ENCODE results near the gene UBAC2. TPM values are rescaled to one million over a fixed set of nuclear protein-coding genes. Genes with fewer than 3 reads are reported as not detected.
A peak's percentile ranks its signal among the peaks of the same experiment; 100 is the strongest.

UBAC2 gene
- polyA plus RNA-seq, 3 donors = 59.6 to 113 (median 96.7) TPM

- intact Hi-C loops (cut with micrococcal nuclease) = loop anchor here in 1 of 2 donors (5.0 kb wide), 1 partner anchor 34 kb away; no protein-coding TSS in a partner anchor
These were observed 155.3 kb downstream of the UBAC2 start for GRCh38 chr13:99356012-99356261.

GRCh38 chr13:99356262-99357091 lies 155.8 kb downstream of the UBAC2 start:
- Histone ChIP-seq H4K20me1 (ENCODE audit: insufficient read depth, low read length) (no peaks in the 10 kb centered on the region), H3K4me1 (ENCODE audit: control insufficient read depth in 1 of 2, insufficient read depth in 2 of 2, low read length in 2 of 2) (peaks cover 30 to 36% of the 10 kb centered on the region in 2 donors), H3K79me2 (ENCODE audit: insufficient read depth, low read length) (peaks cover 11% of the 10 kb centered on the region), H3K4me2 (replicated peaks; ENCODE audit: extremely low read depth, low read length, poor library complexity, severe bottlenecking) (peak overlapping the region; percentile 69), H3K9ac (ENCODE audit: insufficient read depth, low read length, poor library complexity, severe bottlenecking) (peak overlapping the region; percentile 65), H3K4me3 (replicated peaks in 1 of 3; ENCODE audit: low read depth in 2 of 3, low read length in 3 of 3) (peak overlapping the region in 2 of 3 experiments; percentile 9 to 65), H3K27ac (ENCODE audit: low read depth in 1 of 2, low read length in 2 of 2) (peak overlapping the region; percentile 86 to 97), H2AFZ (ENCODE audit: insufficient read depth, low read depth, low read length, poor library complexity, severe bottlenecking) (peak overlapping the region; percentile 32), H3K27me3 (ENCODE audit: control insufficient read depth in 2 of 2, insufficient read depth in 2 of 2, low read length in 2 of 2) (no peaks in the 10 kb centered on the region), H3K36me3 (replicated peaks in 1 of 2; ENCODE audit: control insufficient read depth in 1 of 2, insufficient read depth in 2 of 2, low read length in 2 of 2) (peaks cover 47 to 76% of the 10 kb centered on the region in 2 donors), H3K9me3 (replicated peaks in 1 of 2; ENCODE audit: control insufficient read depth in 1 of 2, insufficient read depth in 1 of 2, low read length in 2 of 2) (no peaks in the 10 kb centered on the region)
- 5% methylated on average over 6 of the region's 10 CpGs for WGBS (ENCODE audit: insufficient coverage)
- Mint-ChIP-seq H3K4me1 (peaks cover 44% of the 10 kb centered on the region), H3K9me3 (peaks cover 0 to 2% (median 0%) of the 10 kb centered on the region in 7 donors), H3K27ac (peak overlapping the region; percentile 95 to 98 (median 96)), H3K36me3 (peaks cover 83 to 88% of the 10 kb centered on the region in 2 donors), H3K4me3 (peak overlapping the region; percentile 66 to 89), H3K27me3 (ENCODE audit: low read depth in 3 of 3) (no peaks in the 10 kb centered on the region)
- DNase-seq = peak; percentile 79 to 93 (median 86)
- TF ChIP-seq CTCF (IDR thresholded peaks at IDR 0.05) = no peak
- intact Hi-C loops (cut with micrococcal nuclease) = loop anchor here in 1 of 2 donors (5.0 kb wide), 1 partner anchor 34 kb away; no protein-coding TSS in a partner anchor

More at GRCh38 chr13:99356012-99356261, 155.3 kb downstream of the UBAC2 start:
- TF ChIP-seq CTCF (IDR thresholded peaks at IDR 0.05) = no peak
- Histone ChIP-seq H3K9me3 (replicated peaks in 1 of 2; ENCODE audit: control insufficient read depth in 1 of 2, insufficient read depth in 1 of 2, low read length in 2 of 2) (no peaks in the 10 kb centered on the region), H3K79me2 (ENCODE audit: insufficient read depth, low read length) (peaks cover 11% of the 10 kb centered on the region), H3K36me3 (replicated peaks in 1 of 2; ENCODE audit: control insufficient read depth in 1 of 2, insufficient read depth in 2 of 2, low read length in 2 of 2) (peaks cover 42 to 76% of the 10 kb centered on the region in 2 donors), H4K20me1 (ENCODE audit: insufficient read depth, low read length) (no peaks in the 10 kb centered on the region), H3K4me1 (ENCODE audit: control insufficient read depth in 1 of 2, insufficient read depth in 2 of 2, low read length in 2 of 2) (peaks cover 30 to 36% of the 10 kb centered on the region in 2 donors), H3K9ac (ENCODE audit: insufficient read depth, low read length, poor library complexity, severe bottlenecking) (peak overlapping the region; percentile 65), H3K4me2 (replicated peaks; ENCODE audit: extremely low read depth, low read length, poor library complexity, severe bottlenecking) (peak overlapping the region; percentile 69), H3K27me3 (ENCODE audit: control insufficient read depth in 2 of 2, insufficient read depth in 2 of 2, low read length in 2 of 2) (no peaks in the 10 kb centered on the region), H3K27ac (ENCODE audit: low read depth in 1 of 2, low read length in 2 of 2) (peak overlapping the region; percentile 86 to 97), H3K4me3 (replicated peaks in 1 of 3; ENCODE audit: low read depth in 2 of 3, low read length in 3 of 3) (peak overlapping the region in 2 of 3 experiments; percentile 9 to 65), H2AFZ (ENCODE audit: insufficient read depth, low read depth, low read length, poor library complexity, severe bottlenecking) (peak overlapping the region; percentile 27)
- Mint-ChIP-seq H3K4me3 (peak overlapping the region; percentile 66 to 89), H3K27me3 (ENCODE audit: low read depth in 3 of 3) (no peaks in the 10 kb centered on the region), H3K4me1 (peaks cover 44% of the 10 kb centered on the region), H3K36me3 (peaks cover 84 to 86% of the 10 kb centered on the region in 2 donors), H3K27ac (peak overlapping the region; percentile 95 to 98 (median 96)), H3K9me3 (peaks cover 0 to 2% (median 0%) of the 10 kb centered on the region in 7 donors)
- no peak for DNase-seq
- WGBS (ENCODE audit: insufficient coverage) = 0% methylated on average over 1 of the region's 1 CpG

Measured in CD14-positive monocyte (primary cell).